SK-N-SH (cell line): Measurements from ENCODE around the gene NFKBIE. TPM values are rescaled to one million over a fixed set of nuclear protein-coding genes. Genes with fewer than 3 reads are reported as not detected.

Source experiments
- CTCF ChIA-PET: fragments of 300-600, 350-600 bp; formaldehyde crosslinking; extraction: SDS; loops from one replicate; lab custom pipeline; 2021; lab: Yijun Ruan, JAX
- POLR2A ChIA-PET: fragments of 350-600 bp; sonication (Branson Sonifier 250); formaldehyde crosslinking; extraction: SDS; loops from one replicate; lab custom pipeline; 2020; ENCODE audit warnings: antibody characterized with exemption, inconsistent platforms; lab: Yijun Ruan, JAX
- DNase-seq: peaks from one replicate; pipeline ENCODE4 v3.0.0; 2012
- H2AFZ ChIP-seq: fragments of 200-600 bp; sonication (generic); 2 replicates; pipeline ENCODE4 v1.8.1; 2016; ENCODE audit warnings: antibody characterized with exemption, mild to moderate bottlenecking, low read depth
- H3F3A ChIP-seq: fragments of 200-600 bp; sonication (generic); replicated peaks from 2 replicates; pipeline ENCODE3; 2016; ENCODE audit warnings: antibody characterized with exemption, mild to moderate bottlenecking; ENCODE audit not compliant: insufficient read depth
- H3K27ac ChIP-seq, 2 experiments: fragments of 200-500 bp in 1 of 2; fragments of 200-600 bp in 1 of 2; sonication (Bioruptor generic) in 1 of 2; sonication (generic), shearing (Covaris generic) in 1 of 2; 2 replicates each; pipeline versions ENCODE4 v1.5.1 to v1.6.1; 2014 to 2016; ENCODE audit warnings: low read depth in 2 of 2, inconsistent platforms in 1 of 2, low read length in 1 of 2, mild to moderate bottlenecking in 1 of 2, mixed read lengths in 1 of 2
- H3K27me3 ChIP-seq: fragments of 200-600 bp; sonication (generic), shearing (Covaris generic); 2 replicates; pipeline ENCODE4 v1.6.1; 2016; ENCODE audit warnings: mixed run types; ENCODE audit not compliant: insufficient read depth
- H3K36me3 ChIP-seq, 2 experiments: fragments of 200-500 bp in 1 of 2; fragments of 200-600 bp in 1 of 2; sonication (Bioruptor generic) in 1 of 2; sonication (generic) in 1 of 2; replicated peaks in 1 of 2; 2 replicates each; pipeline versions ENCODE3 to v1.5.1; 2014 to 2016; ENCODE audit warnings: low read length in 1 of 2, mild to moderate bottlenecking in 1 of 2; ENCODE audit not compliant: insufficient read depth in 2 of 2, control insufficient read depth in 1 of 2
- H3K4me1 ChIP-seq, 2 experiments: fragments of 200-500 bp in 1 of 2; fragments of 200-600 bp in 1 of 2; sonication (Bioruptor generic) in 1 of 2; sonication (generic), shearing (Covaris generic) in 1 of 2; 2 replicates each; pipeline versions ENCODE4 v1.5.1 to v1.6.1; 2014 to 2016; ENCODE audit warnings: low read depth in 1 of 2, low read length in 1 of 2, mixed run types in 1 of 2; ENCODE audit not compliant: insufficient read depth in 2 of 2, control insufficient read depth in 1 of 2
- H3K4me2 ChIP-seq: fragments of 200-600 bp; sonication (generic), shearing (Covaris generic); 2 replicates; pipeline ENCODE4 v1.6.1; 2017; ENCODE audit warnings: mixed run types
- H3K4me3 ChIP-seq, 2 experiments: fragments of 200-500 bp in 1 of 2; fragments of 200-600 bp in 1 of 2; sonication (Bioruptor generic) in 1 of 2; sonication (generic), shearing (Covaris generic) in 1 of 2; 2 replicates each; pipeline versions ENCODE4 v1.5.1 to v1.8.1; 2014 to 2016; ENCODE audit warnings: low read depth in 2 of 2, inconsistent platforms in 1 of 2, low read length in 1 of 2, mild to moderate bottlenecking in 1 of 2, mixed read lengths in 1 of 2, moderate library complexity in 1 of 2
- H3K79me2 ChIP-seq: fragments of 200-600 bp; sonication (generic); 2 replicates; pipeline ENCODE4 v1.8.1; 2017; ENCODE audit warnings: mild to moderate bottlenecking; ENCODE audit not compliant: insufficient read depth
- H3K9ac ChIP-seq: fragments of 200-600 bp; sonication (generic); 2 replicates; pipeline ENCODE4 v1.6.1; 2017; ENCODE audit warnings: mixed run types
- H3K9me2 ChIP-seq: fragments of 200-600 bp; sonication (generic); 2 replicates; pipeline ENCODE4 v1.6.1; 2017; ENCODE audit warnings: mixed run types
- H3K9me3 ChIP-seq: fragments of 200-600 bp; sonication (generic); 2 replicates; pipeline ENCODE4 v1.6.1; 2017; ENCODE audit warnings: mixed run types, mild to moderate bottlenecking, moderate library complexity
- H4K20me1 ChIP-seq: fragments of 200-600 bp; sonication (generic); 2 replicates; pipeline ENCODE4 v1.6.1; 2017; ENCODE audit warnings: mild to moderate bottlenecking, mixed run types; ENCODE audit not compliant: insufficient read depth
- CTCF ChIP-seq: fragments of 200-600 bp; sonication (generic); IDR thresholded peaks from 2 replicates; pipeline ENCODE4 v1.6.1; 2017; ENCODE audit warnings: antibody characterized with exemption, mild to moderate bottlenecking, moderate library complexity
- ELF1 ChIP-seq: IDR thresholded peaks from 2 replicates; pipeline ENCODE4 v1.4.0; 2012
- FOXJ3 ChIP-seq: sonication (generic); formaldehyde crosslinking; IDR thresholded peaks from 2 replicates; pipeline ENCODE4 v1.5.1; 2020; ENCODE audit warnings: mild to moderate bottlenecking, missing genetic modification reagents
- GABPA ChIP-seq: IDR thresholded peaks from 2 replicates; pipeline ENCODE4 v1.4.0; 2012; ENCODE audit warnings: low read depth, mild to moderate bottlenecking
- IRF3 ChIP-seq: fragments of 150-350 bp; IDR thresholded peaks from 2 replicates; pipeline ENCODE4 v1.6.1; 2016; ENCODE audit warnings: mild to moderate bottlenecking, low read depth, low read length
- MXI1 ChIP-seq: IDR thresholded peaks from 2 replicates; pipeline ENCODE4 v1.6.1; 2012; ENCODE audit warnings: mild to moderate bottlenecking, low read depth, low read length, improper control_type of control experiment
- NRF1 ChIP-seq: IDR thresholded peaks from 2 replicates; pipeline ENCODE4 v1.6.1; 2012; ENCODE audit warnings: low read depth, mild to moderate bottlenecking, low read length
- YY1 ChIP-seq: IDR thresholded peaks from 2 replicates; pipeline ENCODE4 v1.4.0; 2012; ENCODE audit warnings: low read depth, mild to moderate bottlenecking
- WGBS: methylation state at CpG from one replicate; pipeline ENCODE4 v1.1.6; 2017; ENCODE audit warnings: low lambda C conversion rate; 5-methylcytosine and 5-hydroxymethylcytosine counted together
- polyA plus RNA-seq, 3 experiments: library from polyadenylated mRNA; depleted of rRNA; stranded (reverse); fragments of >200 nt; gene quantifications; 2 replicates each; pipeline ENCODE4 v1.2.3, GENCODE V29; 2012

The NFKBIE gene
- polyA plus RNA-seq, 1 of the 3 experiments (the other 2 are of a cell fraction): 5.8 TPM

GRCh38 chr6:44228836-44229235 lies 36.5 kb downstream of the NFKBIE start:
- WGBS: 81% methylated on average over 3 of the region's 5 CpGs
- CTCF ChIA-PET: interaction anchor here (1.2 to 13.7 kb wide), 6 partner anchors 6 to 132 kb away, joined by 3 to 224 read pairs (median 4); no protein-coding TSS in a partner anchor

GRCh38 chr6:44228433-44228832 lies 36.9 kb downstream of the NFKBIE start:
- H3K4me2 ChIP-seq: no peak overlapping the region
- peaks cover 5% of the 10 kb centered on the region; the same call in 1 of the 2 replicates for H4K20me1 ChIP-seq
- H3K9me3 ChIP-seq: no peaks in the 10 kb centered on the region
- no peak overlapping the region for H3K4me3 ChIP-seq
- H3K79me2 ChIP-seq: peaks cover 7% of the 10 kb centered on the region; the same call in 1 of the 2 replicates
- H3K36me3 ChIP-seq: peaks cover 0 to 6% of the 10 kb centered on the region in 2 experiments
- no peak for DNase-seq
- no peaks in the 10 kb centered on the region for H3K9me2 ChIP-seq
- CTCF ChIA-PET: interaction anchor here (1.2 to 13.7 kb wide), 6 partner anchors 6 to 132 kb away, joined by 3 to 224 read pairs (median 4); no protein-coding TSS in a partner anchor
- no peak for TF ChIP-seq YY1
- no peak for TF ChIP-seq FOXJ3 (CRISPR knock-in tag)
- no peak for TF ChIP-seq ELF1
- no peak for TF ChIP-seq MXI1
- TF ChIP-seq NRF1: no peak
- H3K27me3 ChIP-seq: no peaks in the 10 kb centered on the region
- POLR2A ChIA-PET: interaction anchor here (0.9 to 3.1 kb wide), 2 partner anchors 18 to 29 kb away, joined by 3 to 25 read pairs; partner anchors contain the start of genes HSP90AB1 and SLC35B2
- H2AFZ ChIP-seq: no peak overlapping the region
- peaks cover 9 to 80% of the 10 kb centered on the region in 2 experiments; a peak in 3 of 4 replicates for H3K4me1 ChIP-seq
- H3K27ac ChIP-seq: peak overlapping the region in 1 of 2 experiments; percentile 0; a peak in 1 of 4 replicates
- H3K9ac ChIP-seq: no peak overlapping the region
- 96% methylated on average over 7 of the region's 7 CpGs for WGBS
- no peaks in the 10 kb centered on the region for H3F3A ChIP-seq

More at GRCh38 chr6:44228836-44229235, 36.5 kb downstream of the NFKBIE start:
- Histone ChIP-seq H3K79me2 (peaks cover 7% of the 10 kb centered on the region; the same call in 1 of the 2 replicates), H3K36me3 (peaks cover 0 to 6% of the 10 kb centered on the region in 2 experiments), H3F3A (no peaks in the 10 kb centered on the region), H3K27me3 (no peaks in the 10 kb centered on the region), H3K4me1 (peaks cover 9 to 84% of the 10 kb centered on the region in 2 experiments), H4K20me1 (peaks cover 5% of the 10 kb centered on the region; the same call in 1 of the 2 replicates), H3K27ac (peak overlapping the region in 1 of 2 experiments; percentile 17; a peak in 1 of 4 replicates), H3K9me2 (no peaks in the 10 kb centered on the region), H3K4me2 (no peak overlapping the region), H3K9me3 (no peaks in the 10 kb centered on the region), H2AFZ (no peak overlapping the region), H3K9ac (no peak overlapping the region), H3K4me3 (no peak overlapping the region)
- DNase-seq: no peak
- TF ChIP-seq IRF3: no peak
- no peak for TF ChIP-seq CTCF
- TF ChIP-seq GABPA: no peak
- POLR2A ChIA-PET: interaction anchor here (0.9 kb wide), 1 partner anchor 28 kb away, joined by 3 read pairs; the partner anchor contains the start of gene SLC35B2
